Erythroblast (primary cell): Measurements from ENCODE around the gene NUP54.

Source experiments
- GATA1 ChIP-seq: IDR thresholded peaks from 2 replicates; pipeline ENCODE4 v1.6.1; 2011; ENCODE audit warnings: low read depth, mild to moderate bottlenecking, control low read depth, low read length, moderate library complexity
- POLR2A ChIP-seq: IDR thresholded peaks from 2 replicates; pipeline ENCODE4 v1.6.1; 2011; ENCODE audit warnings: mild to moderate bottlenecking, low read length

DNA sequence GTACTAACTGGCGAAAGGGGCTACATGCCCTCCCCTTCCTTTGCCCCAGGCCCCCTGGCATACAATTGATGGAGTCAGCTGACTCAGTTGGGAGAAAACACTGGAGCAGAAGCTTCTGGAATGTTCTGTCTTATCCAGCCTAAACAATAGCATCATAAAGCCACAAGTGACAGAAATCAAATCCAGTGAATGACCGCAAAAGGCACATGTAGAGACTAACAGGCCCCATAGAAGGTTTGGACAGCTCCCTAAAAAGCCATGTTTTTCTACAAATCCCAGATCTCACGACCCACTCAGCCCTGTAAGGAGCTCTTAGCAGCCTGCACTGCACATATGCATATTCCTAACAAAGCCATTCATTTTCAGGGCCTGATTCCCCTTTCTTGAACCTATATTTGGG, 40.4 kb upstream of the NUP54 start:
- TF ChIP-seq POLR2A (no peak), GATA1 (no peak)
